ENCODE results near the gene NOP9. TPM values are rescaled to one million over a fixed set of nuclear protein-coding genes. Genes with fewer than 3 reads are reported as not detected.

The NOP9 gene
- total RNA-seq, 1 experiment from 2014 or later = 25.3 TPM

- Histone ChIP-seq H3K9me3 (ENCODE audit: control insufficient read depth, insufficient read depth, low read depth, low read length) (no peaks in the 10 kb centered on the region), H3K4me3 (ENCODE audit: low read depth in 2 of 2, low read length in 2 of 2) (no peak overlapping the region), H3K4me1 (ENCODE audit: control insufficient read depth, insufficient read depth, low read length) (peaks cover 3% of the 10 kb centered on the region; the same call in 1 of the 2 replicates), H3K36me3 (ENCODE audit: control insufficient read depth, insufficient read depth, low read length) (no peaks in the 10 kb centered on the region), H3K27ac (ENCODE audit: low read length) (no peak overlapping the region), H3K27me3 (ENCODE audit: control insufficient read depth, insufficient read depth, low read length) (no peaks in the 10 kb centered on the region)
- no peak for TF ChIP-seq POLR2AphosphoS5 (IDR thresholded peaks at IDR 0.05; ENCODE audit: low read depth, low read length)
- no peak for TF ChIP-seq REST (IDR thresholded peaks at IDR 0.05; ENCODE audit: insufficient read depth in 1 of 2, low read depth in 2 of 2, low read length in 1 of 2)
- no peak for TF ChIP-seq SIN3A (IDR thresholded peaks at IDR 0.05; ENCODE audit: borderline replicate concordance, insufficient read depth, low read depth, low read length)
- no peak for TF ChIP-seq TCF7L2 (IDR thresholded peaks at IDR 0.05; ENCODE audit: low read depth, low read length)
- no peak for TF ChIP-seq CTCF (IDR thresholded peaks at IDR 0.05)
- DNase-seq (ENCODE audit: low read depth, low spot score) = no peak
- ChIA-PET CTCF (no interaction called here), POLR2A (no interaction called here)
- intact Hi-C loops (cut with micrococcal nuclease; ENCODE audit: unreplicated experiment) (no loop called here), in situ Hi-C loops (cut with HindIII; ENCODE audit: low pct_unique_long_range_greater_than_20kb, low sequenced_read_pairs) (no loop called here)
- BruUV-seq (replicated peaks) = no TSS peak
- no peak for ATAC-seq
Measured at GRCh38 chr14:24274101-24274543, 25.5 kb upstream of the NOP9 start.

GRCh38 chr14:24277071-24277470 lies 22.6 kb upstream of the NOP9 start:
- POLR2A ChIA-PET = interaction anchor here (0.6 kb wide), 1 partner anchor 33 kb away, joined by 6 read pairs; no protein-coding TSS in a partner anchor

GRCh38 chr14:24277606-24278321 lies 21.9 kb upstream of the NOP9 start:
- no peaks in the 10 kb centered on the region for H3K36me3 ChIP-seq (ENCODE audit: control insufficient read depth, insufficient read depth, low read length)
- ATAC-seq = no peak
- intact Hi-C loops (cut with micrococcal nuclease; ENCODE audit: unreplicated experiment) (no loop called here), in situ Hi-C loops (cut with HindIII; ENCODE audit: low pct_unique_long_range_greater_than_20kb, low sequenced_read_pairs) (no loop called here)
- TF ChIP-seq REST (IDR thresholded peaks at IDR 0.05; ENCODE audit: insufficient read depth in 1 of 2, low read depth in 2 of 2, low read length in 1 of 2) (no peak), SIN3A (IDR thresholded peaks at IDR 0.05; ENCODE audit: borderline replicate concordance, insufficient read depth, low read depth, low read length) (no peak), POLR2AphosphoS5 (IDR thresholded peaks at IDR 0.05; ENCODE audit: low read depth, low read length) (no peak), TCF7L2 (IDR thresholded peaks at IDR 0.05; ENCODE audit: low read depth, low read length) (no peak), CTCF (IDR thresholded peaks at IDR 0.05) (no peak)
- no peak overlapping the region for H3K4me3 ChIP-seq (ENCODE audit: low read depth in 2 of 2, low read length in 2 of 2)
- ChIA-PET CTCF (no interaction called here), POLR2A (interaction anchor here (0.6 kb wide), 1 partner anchor 34 kb away, joined by 6 read pairs; no protein-coding TSS in a partner anchor)
- no peaks in the 10 kb centered on the region for H3K9me3 ChIP-seq (ENCODE audit: control insufficient read depth, insufficient read depth, low read depth, low read length)
- no peaks in the 10 kb centered on the region for H3K27me3 ChIP-seq (ENCODE audit: control insufficient read depth, insufficient read depth, low read length)
- no peak overlapping the region for H3K27ac ChIP-seq (ENCODE audit: low read length)
- H3K4me1 ChIP-seq (ENCODE audit: control insufficient read depth, insufficient read depth, low read length) = no peaks in the 10 kb centered on the region
- BruUV-seq (replicated peaks) = no TSS peak
- no peak for DNase-seq (ENCODE audit: low read depth, low spot score)

More at GRCh38 chr14:24277071-24277470, 22.6 kb upstream of the NOP9 start:
- no peak for TF ChIP-seq POLR2AphosphoS5 (IDR thresholded peaks at IDR 0.05; ENCODE audit: low read depth, low read length)
- H3K27ac ChIP-seq (ENCODE audit: low read length) = no peak overlapping the region
- no peaks in the 10 kb centered on the region for H3K4me1 ChIP-seq (ENCODE audit: control insufficient read depth, insufficient read depth, low read length)
- DNase-seq (ENCODE audit: low read depth, low spot score) (no peak), ATAC-seq (no peak)
- H3K27me3 ChIP-seq (ENCODE audit: control insufficient read depth, insufficient read depth, low read length) = no peaks in the 10 kb centered on the region
- H3K9me3 ChIP-seq (ENCODE audit: control insufficient read depth, insufficient read depth, low read depth, low read length) = no peaks in the 10 kb centered on the region
- H3K36me3 ChIP-seq (ENCODE audit: control insufficient read depth, insufficient read depth, low read length) = no peaks in the 10 kb centered on the region
- in situ Hi-C loops (cut with HindIII; ENCODE audit: low pct_unique_long_range_greater_than_20kb, low sequenced_read_pairs) = no loop called here
- CTCF ChIA-PET = no interaction called here
- H3K4me3 ChIP-seq (ENCODE audit: low read depth in 2 of 2, low read length in 2 of 2) = no peak overlapping the region
- no TSS peak for BruUV-seq (replicated peaks)
- intact Hi-C loops (cut with micrococcal nuclease; ENCODE audit: unreplicated experiment) = no loop called here
